ENCODE results near the gene CYP4F2.
"Not testable (repeated sequence)": the region's sequence is repeated elsewhere in the genome, so short reads cannot be mapped to it uniquely, and the experiment has no call there.

Gene CYP4F2

DNA sequence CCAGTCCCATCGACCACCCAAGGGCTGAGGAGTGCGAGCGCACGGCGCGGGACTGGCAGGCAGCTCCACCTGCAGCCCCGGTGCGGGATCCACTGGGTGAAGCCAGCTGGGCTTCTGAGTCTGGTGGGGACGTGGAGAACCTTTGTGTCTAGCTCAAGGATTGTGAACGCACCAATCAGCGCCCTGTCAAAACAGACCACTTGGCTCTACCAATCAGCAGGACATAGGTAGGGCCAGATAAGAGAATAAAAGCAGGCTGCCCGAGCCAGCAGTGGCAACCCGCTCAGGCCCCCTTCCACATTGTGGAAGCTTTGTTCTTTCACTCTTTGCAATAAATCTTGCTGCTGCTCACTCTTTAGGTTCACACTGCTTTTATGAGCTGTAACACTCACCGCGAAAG lies 2.2 kb upstream of the CYP4F2 start:
- DNase-seq (ENCODE audit: low read depth): not testable (repeated sequence)

GRCh38 chr19:15899561-15899960 lies 1.7 kb upstream of the CYP4F2 start:
- not testable (repeated sequence) for DNase-seq (ENCODE audit: low read depth)

GRCh38 chr19:15897026-15897737 lies 692 bp downstream of the CYP4F2 start:
- no peak for DNase-seq (ENCODE audit: low read depth)

GRCh38 chr19:15895876-15896430 lies 1.9 kb downstream of the CYP4F2 start:
- DNase-seq (ENCODE audit: low read depth): no peak

- no peak for DNase-seq (ENCODE audit: low read depth)
Measured at GRCh38 chr19:15894359-15894758, 3.5 kb downstream of the CYP4F2 start.

- DNase-seq (ENCODE audit: low read depth): no peak
Measured at GRCh38 chr19:15893477-15893876, 4.4 kb downstream of the CYP4F2 start.

DNA sequence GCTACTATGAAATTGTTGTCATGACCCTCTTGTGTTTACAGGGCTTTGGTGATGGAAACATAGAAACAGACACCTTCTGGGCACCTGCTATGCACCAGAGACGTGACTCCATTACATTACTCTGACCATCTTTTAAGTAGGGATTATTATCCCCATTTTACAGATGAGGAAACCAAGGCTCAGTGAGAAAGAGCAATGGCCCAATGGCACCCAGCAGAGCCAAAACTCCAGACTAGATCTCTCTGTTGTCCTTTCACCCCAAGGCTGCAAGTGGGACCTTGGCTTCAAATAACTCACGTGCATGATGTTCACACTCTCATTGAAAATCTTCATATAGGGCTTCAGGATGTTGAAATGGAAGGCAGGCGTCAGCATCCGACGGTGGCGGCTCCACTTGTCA lies 5.9 kb downstream of the CYP4F2 start:
- DNase-seq (ENCODE audit: low read depth): no peak

DNA sequence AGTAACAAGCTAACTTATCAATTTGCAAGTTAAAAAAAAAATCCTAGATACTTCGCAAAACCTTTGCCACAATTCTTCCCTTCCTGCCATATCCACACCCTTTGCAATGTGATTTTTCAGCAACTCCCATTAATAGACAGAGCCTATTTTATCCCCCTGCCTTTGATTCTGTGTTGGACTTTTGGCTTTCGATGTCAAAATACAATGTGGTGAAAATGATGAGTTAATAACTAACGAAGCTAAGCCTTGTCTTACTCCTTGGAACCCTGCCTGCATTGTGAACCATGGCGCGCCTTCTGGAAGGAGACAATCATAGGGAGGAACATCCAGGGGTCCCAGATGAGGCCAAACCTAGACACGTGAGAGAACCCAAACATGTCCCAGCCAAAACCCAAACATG lies 6.4 kb downstream of the CYP4F2 start:
- no peak for DNase-seq (ENCODE audit: low read depth)

GRCh38 chr19:15889339-15889738 lies 8.5 kb downstream of the CYP4F2 start:
- not testable (repeated sequence) for DNase-seq (ENCODE audit: low read depth)

GRCh38 chr19:15885919-15886318 lies 12.0 kb downstream of the CYP4F2 start:
- no peak for DNase-seq (ENCODE audit: low read depth)

GRCh38 chr19:15885167-15885566 lies 12.7 kb downstream of the CYP4F2 start:
- no peak for DNase-seq (ENCODE audit: low read depth)

- DNase-seq (ENCODE audit: low read depth): not testable (repeated sequence)
Measured at GRCh38 chr19:15883329-15883728, 14.5 kb downstream of the CYP4F2 start.

DNA sequence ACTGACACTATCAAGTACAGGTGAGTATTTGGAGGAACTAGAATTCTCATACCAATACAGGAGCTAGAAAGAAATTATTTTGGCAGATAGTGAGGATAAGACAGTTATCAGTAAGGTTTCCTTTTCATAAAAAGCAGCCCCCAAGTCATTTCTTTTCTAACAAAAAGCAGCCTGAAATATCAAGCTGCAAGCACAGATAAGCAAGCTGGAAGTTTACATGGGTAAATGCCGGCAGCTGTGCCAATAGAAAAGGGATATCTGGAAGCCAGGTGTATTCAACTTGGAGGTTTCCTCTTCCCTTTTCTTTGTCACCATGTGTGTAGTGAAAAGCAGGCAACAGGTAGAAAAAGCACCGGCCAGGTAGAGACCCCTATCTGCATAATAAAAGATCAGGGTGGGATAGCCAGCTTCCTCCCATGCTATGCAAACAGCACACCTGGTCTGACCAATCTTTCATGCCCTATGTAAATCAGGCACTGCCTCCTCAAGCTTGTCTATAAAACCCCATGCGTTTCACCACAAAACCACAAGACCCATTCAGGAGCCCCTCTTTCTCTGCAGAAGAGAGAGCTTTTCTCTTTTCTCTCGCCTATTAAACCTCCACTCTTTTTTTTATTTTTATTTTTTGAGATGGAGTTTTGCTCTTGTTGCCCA lies 22.9 kb downstream of the CYP4F2 start:
- no peak for DNase-seq (ENCODE audit: low read depth)

DNA sequence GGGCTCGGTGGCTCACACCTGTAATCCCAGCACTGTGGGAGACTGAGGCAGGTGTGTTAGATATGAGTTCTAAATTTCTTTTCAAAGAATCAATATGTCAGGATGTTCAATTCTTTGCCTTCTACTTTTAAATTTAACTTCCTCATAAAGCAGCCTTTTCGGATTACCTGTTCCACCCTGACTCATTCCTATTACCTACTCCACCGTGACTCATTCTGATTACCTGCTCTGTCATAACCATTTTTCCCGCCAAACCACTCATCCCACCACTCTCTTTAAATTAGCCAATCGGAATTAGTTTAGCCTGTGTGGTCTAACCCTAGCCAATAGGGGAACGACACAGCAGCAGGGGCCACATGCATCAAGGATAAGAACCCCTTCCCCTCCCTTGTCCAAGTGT lies 24.1 kb downstream of the CYP4F2 start:
- not testable (repeated sequence) for DNase-seq (ENCODE audit: low read depth)

- no peak for DNase-seq (ENCODE audit: low read depth)
Measured at GRCh38 chr19:15871570-15871969, 26.3 kb downstream of the CYP4F2 start.

- DNase-seq (ENCODE audit: low read depth): no peak
Measured at GRCh38 chr19:15869873-15870272, 28.0 kb downstream of the CYP4F2 start.

DNA sequence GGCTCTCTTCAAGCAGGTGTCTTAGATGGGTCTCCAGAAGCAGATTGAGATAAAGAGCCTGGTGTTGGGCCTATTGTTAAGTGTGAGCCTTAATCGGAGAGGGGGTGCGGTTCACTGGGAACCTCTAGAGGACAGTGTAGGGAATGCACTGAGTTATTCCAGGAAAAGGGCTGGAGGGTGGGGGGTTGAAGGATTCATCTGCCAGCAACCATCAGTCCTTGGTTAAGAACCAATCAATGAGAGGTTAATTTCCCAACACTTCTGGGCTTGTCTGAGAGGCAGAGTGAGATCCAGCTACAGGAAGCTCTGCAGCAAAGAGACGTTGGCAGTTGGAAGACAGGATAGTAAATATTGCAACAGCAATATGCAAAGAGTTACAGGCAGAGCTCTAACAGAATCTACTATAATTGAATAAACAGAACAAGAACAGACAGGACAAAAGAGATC lies 28.7 kb downstream of the CYP4F2 start:
- no peak for DNase-seq (ENCODE audit: low read depth)

DNA sequence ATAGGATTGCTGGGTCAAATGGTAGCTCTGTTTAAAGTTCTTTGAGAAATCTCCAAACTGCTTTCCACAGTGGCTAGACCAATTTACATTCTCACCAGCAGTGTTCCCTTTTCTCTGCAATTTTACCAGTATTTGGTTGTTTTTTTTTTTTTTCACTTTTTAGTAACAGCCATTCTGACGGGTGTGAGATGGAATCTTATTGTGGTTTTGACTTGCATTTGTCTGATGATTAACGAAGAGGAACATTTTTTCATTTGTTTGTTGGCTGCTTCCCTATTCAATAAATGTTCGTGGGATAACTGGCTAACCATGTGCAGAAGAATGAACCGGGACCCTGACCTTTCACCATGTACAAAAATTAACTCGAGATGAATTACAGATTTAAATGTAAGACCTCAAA lies 31.2 kb downstream of the CYP4F2 start:
- DNase-seq (ENCODE audit: low read depth): no peak

- DNase-seq (ENCODE audit: low read depth): no peak
Measured at GRCh38 chr19:15864824-15865223, 33.0 kb downstream of the CYP4F2 start.

- no peak for DNase-seq (ENCODE audit: low read depth)
Measured at GRCh38 chr19:15863272-15863671, 34.6 kb downstream of the CYP4F2 start.

DNA sequence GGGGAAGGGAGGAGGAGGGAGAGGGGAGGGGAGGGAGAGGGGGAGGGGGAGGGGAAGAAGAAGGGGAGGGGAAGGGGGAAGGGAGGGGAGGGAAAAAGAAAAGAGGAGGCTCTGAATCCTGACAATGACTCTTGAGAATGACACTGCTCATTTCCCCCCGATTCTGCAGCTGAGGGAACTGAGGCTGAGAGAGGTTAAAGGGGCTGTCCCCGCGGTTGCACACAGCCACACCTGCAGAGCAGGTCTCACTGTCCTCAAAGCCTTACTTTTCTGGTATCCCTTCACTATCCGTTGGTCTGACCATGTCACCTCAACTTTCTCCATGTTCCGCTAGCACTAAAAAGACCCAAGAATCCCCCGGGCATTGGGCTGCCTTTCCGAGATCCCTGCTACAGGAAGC lies 35.4 kb downstream of the CYP4F2 start:
- no peak for DNase-seq (ENCODE audit: low read depth)

DNA sequence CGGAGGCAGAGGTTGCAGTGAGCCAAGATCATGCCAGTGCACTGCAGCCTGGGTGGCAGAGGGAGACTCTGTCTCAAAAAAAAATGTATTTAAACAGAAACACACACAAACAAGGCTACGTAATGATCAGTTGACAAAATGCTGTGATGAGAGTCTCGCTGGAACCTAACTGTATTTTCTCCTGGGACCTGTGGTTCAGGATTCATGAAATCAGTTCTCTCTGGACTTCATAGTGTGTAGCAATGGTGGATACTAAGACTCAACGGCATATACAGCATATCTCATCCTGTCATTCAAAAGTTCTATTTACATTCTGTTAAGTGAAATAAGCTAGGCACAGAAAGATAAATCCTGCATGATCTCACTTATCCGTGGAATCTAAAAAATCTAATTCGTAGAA lies 37.4 kb downstream of the CYP4F2 start:
- DNase-seq (ENCODE audit: low read depth): no peak

DNA sequence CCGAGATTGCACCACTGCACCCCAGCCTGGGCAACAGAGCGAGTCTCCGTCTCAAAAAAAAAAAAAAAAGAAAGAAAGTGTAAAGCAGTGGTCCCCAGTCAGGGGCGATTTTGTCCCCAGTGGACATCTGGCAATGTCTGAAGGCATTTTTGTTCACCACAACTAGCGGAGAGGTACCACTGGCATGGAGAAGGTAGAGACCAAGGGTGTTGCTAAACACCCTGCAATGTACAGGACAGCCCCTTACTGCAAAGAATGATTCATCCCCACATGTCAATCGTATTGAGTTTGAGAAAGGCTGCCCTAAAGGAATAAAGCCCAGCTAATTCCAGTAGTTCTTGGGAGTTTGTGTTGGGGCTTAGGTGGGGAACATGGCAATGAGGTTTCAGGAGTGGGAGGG lies 38.7 kb downstream of the CYP4F2 start:
- DNase-seq (ENCODE audit: low read depth): no peak
